ENCODE measurements around the gene ATG10. TPM values are rescaled to one million over a fixed set of nuclear protein-coding genes. Genes with fewer than 3 reads are reported as not detected.
A peak's percentile ranks its signal among the peaks of the same experiment; 100 is the strongest.

The ATG10 gene
- total RNA-seq (2021; fragmentation: NEBNext Ultra II Directional; extraction: Animal tissue kit (Norgen Biotek cat#: 25700)): 1 to 10 TPM; 3.7 to 4.8 (median 4.4) TPM
- long read RNA-seq, partial matches to known transcripts: 0 of 8 reads
- long read RNA-seq, other reads (novel, unspliced or antisense): 5 of 8 reads

DNA sequence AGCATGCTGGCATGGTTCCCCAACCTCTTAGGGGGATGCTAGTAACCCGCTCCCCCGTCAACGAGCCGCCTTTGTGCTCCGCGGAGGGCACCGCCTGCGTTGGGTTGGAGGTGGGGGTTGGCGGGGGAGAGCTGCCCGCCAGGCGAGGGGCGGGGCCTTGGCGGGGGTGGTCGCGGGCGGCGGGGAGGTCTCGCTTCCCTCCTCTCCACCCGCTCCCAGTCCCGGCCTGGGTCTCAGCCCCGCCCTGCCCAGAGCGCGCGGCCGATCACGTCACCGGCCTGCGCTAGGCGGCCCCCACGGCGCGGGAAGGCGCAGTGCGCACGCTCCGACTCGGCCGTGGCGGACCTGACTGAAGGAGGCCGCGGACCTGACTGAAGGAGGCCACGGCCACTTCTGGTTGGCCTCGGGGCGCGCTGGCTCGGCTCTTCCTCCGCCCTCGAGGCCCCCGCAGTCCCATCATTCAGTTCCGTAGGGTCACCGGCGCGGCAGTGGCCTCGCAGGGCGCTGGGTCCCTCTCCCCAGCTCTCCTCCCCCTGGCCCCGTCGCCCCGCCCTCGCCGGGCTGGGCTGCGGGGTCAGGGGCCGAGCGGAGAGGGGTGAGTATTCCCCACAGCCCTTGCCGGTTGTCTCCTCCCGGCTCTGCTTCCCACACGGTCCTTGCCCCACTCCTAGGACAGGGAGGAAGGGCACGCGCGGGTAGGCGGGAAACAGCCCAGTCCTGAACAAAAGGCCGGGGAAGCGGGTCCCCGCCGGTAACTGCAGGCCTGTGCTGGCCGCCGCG is at the start of gene ATG10:
TSS of gene ATG10 (plus strand) at position 312 of the 780 bp plus-strand sequence. CDS start 15,548 bp downstream, outside the sequence.
- peaks cover 4% of the 10 kb centered on the region; the same call in 1 of the 2 replicates for H3K36me3 Mint-ChIP-seq (ENCODE audit: low read depth)
- peak within 1 kb of the TSS; percentile 90 for H3K27ac Mint-ChIP-seq
- peak within 1 kb of the TSS; percentile 91 for H3K4me3 Mint-ChIP-seq
- H3K9me3 Mint-ChIP-seq: no peaks in the 10 kb centered on the region
- DNase-seq: peak; percentile 80
- no peaks in the 10 kb centered on the region for H3K27me3 Mint-ChIP-seq (ENCODE audit: insufficient read depth)
- TF ChIP-seq, protein P1, sequence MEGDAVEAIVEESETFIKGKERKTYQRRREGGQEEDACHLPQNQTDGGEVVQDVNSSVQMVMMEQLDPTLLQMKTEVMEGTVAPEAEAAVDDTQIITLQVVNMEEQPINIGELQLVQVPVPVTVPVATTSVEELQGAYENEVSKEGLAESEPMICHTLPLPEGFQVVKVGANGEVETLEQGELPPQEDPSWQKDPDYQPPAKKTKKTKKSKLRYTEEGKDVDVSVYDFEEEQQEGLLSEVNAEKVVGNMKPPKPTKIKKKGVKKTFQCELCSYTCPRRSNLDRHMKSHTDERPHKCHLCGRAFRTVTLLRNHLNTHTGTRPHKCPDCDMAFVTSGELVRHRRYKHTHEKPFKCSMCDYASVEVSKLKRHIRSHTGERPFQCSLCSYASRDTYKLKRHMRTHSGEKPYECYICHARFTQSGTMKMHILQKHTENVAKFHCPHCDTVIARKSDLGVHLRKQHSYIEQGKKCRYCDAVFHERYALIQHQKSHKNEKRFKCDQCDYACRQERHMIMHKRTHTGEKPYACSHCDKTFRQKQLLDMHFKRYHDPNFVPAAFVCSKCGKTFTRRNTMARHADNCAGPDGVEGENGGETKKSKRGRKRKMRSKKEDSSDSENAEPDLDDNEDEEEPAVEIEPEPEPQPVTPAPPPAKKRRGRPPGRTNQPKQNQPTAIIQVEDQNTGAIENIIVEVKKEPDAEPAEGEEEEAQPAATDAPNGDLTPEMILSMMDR (IDR thresholded peaks at IDR 0.05): no peak
- peaks cover 23% of the 10 kb centered on the region for H3K4me1 Mint-ChIP-seq (ENCODE audit: low read depth)

DNA sequence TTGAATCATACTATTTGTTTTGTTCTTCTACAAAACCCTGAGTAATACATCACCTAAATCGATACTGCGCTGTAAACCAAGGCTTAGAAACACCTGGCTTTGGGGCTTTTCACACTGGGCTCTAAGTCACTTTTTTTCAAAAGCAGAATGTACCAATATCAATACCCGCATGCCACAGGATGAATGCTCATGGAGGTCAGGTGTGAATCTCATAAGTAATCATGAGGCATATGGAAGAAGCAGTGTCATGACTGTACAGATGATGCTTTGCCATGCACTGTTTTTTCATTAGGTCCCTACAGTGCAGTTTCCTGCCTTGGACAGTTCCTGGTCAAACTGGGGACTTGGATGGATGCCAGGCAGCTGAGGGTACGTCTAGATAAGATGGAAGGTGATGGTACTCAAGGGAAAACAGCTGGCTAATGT is 49.0 kb upstream of the ATG10 start:
- Mint-ChIP-seq H3K4me3 (no peak overlapping the region), H3K4me1 (ENCODE audit: low read depth) (no peaks in the 10 kb centered on the region), H3K9me3 (no peaks in the 10 kb centered on the region), H3K27me3 (ENCODE audit: insufficient read depth) (peaks cover 6% of the 10 kb centered on the region), H3K36me3 (ENCODE audit: low read depth) (no peaks in the 10 kb centered on the region), H3K27ac (no peak overlapping the region)
- TF ChIP-seq, protein P1 (IDR thresholded peaks at IDR 0.05): no peak
- DNase-seq: no peak

DNA sequence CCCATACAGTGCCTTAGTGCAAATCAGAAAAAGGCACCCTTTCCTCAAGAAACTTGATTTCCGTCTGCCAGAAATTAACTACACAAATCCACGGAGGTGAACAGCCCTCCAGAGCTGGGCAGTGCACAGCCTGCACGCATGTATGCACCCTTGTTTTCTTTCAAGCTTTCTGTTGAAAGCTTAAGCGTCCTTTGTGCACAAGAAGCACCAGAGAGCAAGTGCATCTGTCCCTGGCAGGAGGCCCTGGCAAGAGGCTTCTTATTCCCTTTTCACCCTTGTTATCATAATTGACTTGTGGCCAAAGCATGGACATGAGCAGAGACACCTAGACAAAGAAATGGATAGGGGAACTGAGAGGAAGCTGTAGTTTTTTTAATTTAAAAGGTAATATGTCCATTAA is 47.4 kb upstream of the ATG10 start:
- no peaks in the 10 kb centered on the region for H3K36me3 Mint-ChIP-seq (ENCODE audit: low read depth)
- peaks cover 6% of the 10 kb centered on the region for H3K27me3 Mint-ChIP-seq (ENCODE audit: insufficient read depth)
- TF ChIP-seq, protein P1 (IDR thresholded peaks at IDR 0.05): no peak
- H3K9me3 Mint-ChIP-seq: no peaks in the 10 kb centered on the region
- H3K4me3 Mint-ChIP-seq: no peak overlapping the region
- H3K4me1 Mint-ChIP-seq (ENCODE audit: low read depth): no peaks in the 10 kb centered on the region
- H3K27ac Mint-ChIP-seq: no peak overlapping the region
- DNase-seq: no peak

DNA sequence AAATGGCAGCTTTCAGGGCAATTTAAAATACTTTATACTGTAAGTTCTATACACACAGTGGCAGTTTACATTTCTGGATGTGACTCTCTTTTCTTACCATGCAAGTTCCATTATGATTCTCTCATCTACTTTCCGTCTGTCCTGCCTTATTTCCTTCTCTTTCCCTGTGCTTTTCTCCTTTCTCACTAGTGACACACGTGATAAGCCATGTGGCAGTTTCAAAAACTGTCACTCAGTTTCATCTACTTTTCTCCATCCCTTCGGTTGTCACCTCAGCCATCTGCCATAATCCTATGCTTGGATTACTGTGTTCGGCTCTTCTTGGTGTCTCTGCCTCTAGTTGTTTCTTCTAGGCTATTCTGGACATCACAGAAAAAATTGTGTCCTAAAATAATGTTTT is 46.8 kb upstream of the ATG10 start:
- peaks cover 6% of the 10 kb centered on the region for H3K27me3 Mint-ChIP-seq (ENCODE audit: insufficient read depth)
- TF ChIP-seq, protein P1 (IDR thresholded peaks at IDR 0.05): no peak
- H3K36me3 Mint-ChIP-seq (ENCODE audit: low read depth): no peaks in the 10 kb centered on the region
- H3K4me3 Mint-ChIP-seq: no peak overlapping the region
- no peaks in the 10 kb centered on the region for H3K9me3 Mint-ChIP-seq
- H3K27ac Mint-ChIP-seq: no peak overlapping the region
- DNase-seq: no peak
- H3K4me1 Mint-ChIP-seq (ENCODE audit: low read depth): no peaks in the 10 kb centered on the region

DNA sequence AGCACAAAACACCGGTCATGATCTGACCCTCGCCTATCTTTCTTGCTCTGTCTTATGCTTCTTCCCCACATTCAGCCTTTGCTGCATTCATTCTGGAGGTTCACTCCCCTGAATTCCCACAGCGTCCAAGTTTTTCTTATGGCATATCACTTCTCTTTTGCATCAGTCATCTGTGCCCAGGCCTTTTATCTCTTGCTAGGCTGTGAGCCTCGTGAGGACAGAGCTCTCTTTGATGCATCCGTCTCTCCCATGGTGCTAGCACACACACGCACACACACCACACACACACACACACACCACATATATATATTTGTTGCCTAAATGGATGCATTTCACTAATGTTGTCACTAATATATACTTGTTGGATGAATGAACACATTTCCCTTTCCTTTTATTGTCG is 45.8 kb upstream of the ATG10 start:
- H3K4me1 Mint-ChIP-seq (ENCODE audit: low read depth): no peaks in the 10 kb centered on the region
- no peak overlapping the region for H3K4me3 Mint-ChIP-seq
- no peak for DNase-seq
- TF ChIP-seq, protein P1 (IDR thresholded peaks at IDR 0.05): no peak
- no peaks in the 10 kb centered on the region for H3K36me3 Mint-ChIP-seq (ENCODE audit: low read depth)
- no peak overlapping the region for H3K27ac Mint-ChIP-seq
- peaks cover 6% of the 10 kb centered on the region for H3K27me3 Mint-ChIP-seq (ENCODE audit: insufficient read depth)
- no peaks in the 10 kb centered on the region for H3K9me3 Mint-ChIP-seq
